ENCODE results near the gene ABCB11. TPM values are rescaled to one million over a fixed set of nuclear protein-coding genes. Genes with fewer than 3 reads are reported as not detected.

The ABCB11 gene
- polyA plus RNA-seq, 1 donor from 2014 or later: not detected

DNA sequence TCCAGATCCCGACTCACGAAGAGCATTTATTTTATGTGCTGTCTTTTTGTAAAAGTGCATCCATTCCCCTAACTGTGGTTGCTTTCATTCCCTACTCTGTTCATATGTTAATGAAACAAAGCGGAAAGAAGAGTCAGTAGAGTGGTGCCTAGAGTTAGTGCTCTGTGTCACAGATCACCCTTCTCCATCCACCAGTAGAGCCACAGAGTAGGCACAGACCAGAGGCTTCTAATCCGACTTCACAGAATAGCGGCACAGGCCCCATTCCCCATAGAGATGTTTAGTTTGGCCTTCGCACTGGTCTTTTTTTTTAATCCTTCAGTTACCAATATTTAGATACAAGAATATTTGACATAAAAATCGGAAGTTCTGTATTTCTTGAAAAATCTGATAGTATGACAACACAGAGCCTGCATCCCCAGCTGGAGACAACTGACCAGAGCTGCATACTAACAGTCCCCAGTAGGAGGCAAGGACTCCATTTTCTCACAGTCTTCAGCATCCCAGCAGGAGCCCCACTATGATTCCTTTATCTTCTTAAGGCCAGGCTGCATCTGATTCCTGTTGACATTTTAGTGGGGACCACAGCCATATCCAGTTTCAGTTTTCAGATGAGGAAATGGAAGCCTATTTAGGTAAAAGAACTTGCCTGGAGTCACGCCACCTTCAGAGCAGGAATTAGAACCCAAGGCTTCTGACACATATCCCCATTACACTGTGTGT lies 123.0 kb downstream of the ABCB11 start (continued):
- TF ChIP-seq, protein P1, sequence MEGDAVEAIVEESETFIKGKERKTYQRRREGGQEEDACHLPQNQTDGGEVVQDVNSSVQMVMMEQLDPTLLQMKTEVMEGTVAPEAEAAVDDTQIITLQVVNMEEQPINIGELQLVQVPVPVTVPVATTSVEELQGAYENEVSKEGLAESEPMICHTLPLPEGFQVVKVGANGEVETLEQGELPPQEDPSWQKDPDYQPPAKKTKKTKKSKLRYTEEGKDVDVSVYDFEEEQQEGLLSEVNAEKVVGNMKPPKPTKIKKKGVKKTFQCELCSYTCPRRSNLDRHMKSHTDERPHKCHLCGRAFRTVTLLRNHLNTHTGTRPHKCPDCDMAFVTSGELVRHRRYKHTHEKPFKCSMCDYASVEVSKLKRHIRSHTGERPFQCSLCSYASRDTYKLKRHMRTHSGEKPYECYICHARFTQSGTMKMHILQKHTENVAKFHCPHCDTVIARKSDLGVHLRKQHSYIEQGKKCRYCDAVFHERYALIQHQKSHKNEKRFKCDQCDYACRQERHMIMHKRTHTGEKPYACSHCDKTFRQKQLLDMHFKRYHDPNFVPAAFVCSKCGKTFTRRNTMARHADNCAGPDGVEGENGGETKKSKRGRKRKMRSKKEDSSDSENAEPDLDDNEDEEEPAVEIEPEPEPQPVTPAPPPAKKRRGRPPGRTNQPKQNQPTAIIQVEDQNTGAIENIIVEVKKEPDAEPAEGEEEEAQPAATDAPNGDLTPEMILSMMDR (IDR thresholded peaks at IDR 0.05; ENCODE audit: poor library complexity, severe bottlenecking): no peak
- TF ChIP-seq RAD21 (conservative IDR thresholded peaks at IDR 0.05) (no peak), MXI1 (conservative IDR thresholded peaks at IDR 0.05; ENCODE audit: poor library complexity, severe bottlenecking) (no peak), POLR2AphosphoS5 (IDR thresholded peaks at IDR 0.05) (no peak)

GRCh38 chr2:168904358-168904757 lies 126.8 kb downstream of the ABCB11 start:
- peaks cover 4% of the 10 kb centered on the region for H3F3A ChIP-seq (ENCODE audit: insufficient read depth, low read length, poor library complexity, severe bottlenecking)
- no peak overlapping the region for H2AFZ ChIP-seq (ENCODE audit: low read depth, low read length)
- H4K20me1 ChIP-seq (ENCODE audit: insufficient read depth): no peaks in the 10 kb centered on the region
- no peak overlapping the region for H3K4me3 ChIP-seq (ENCODE audit: low read length)
- no peaks in the 10 kb centered on the region for H3K36me3 ChIP-seq (ENCODE audit: insufficient read depth, low read length)
- H3K27ac ChIP-seq (ENCODE audit: low read length): no peak overlapping the region
- no peak overlapping the region for H3K9ac ChIP-seq (ENCODE audit: low read length)
- no peaks in the 10 kb centered on the region for H3K79me2 ChIP-seq (replicated peaks; ENCODE audit: insufficient read depth, low read length)
- no peak overlapping the region for H3K4me2 ChIP-seq (ENCODE audit: low read length)
- no peak for TF ChIP-seq TAF1 (IDR thresholded peaks at IDR 0.05; ENCODE audit: low read depth)
- TF ChIP-seq MXI1 (conservative IDR thresholded peaks at IDR 0.05; ENCODE audit: poor library complexity, severe bottlenecking): no peak
- no peak for TF ChIP-seq REST (IDR thresholded peaks at IDR 0.05; ENCODE audit: borderline replicate concordance)
- no peak for TF ChIP-seq EP300 (conservative IDR thresholded peaks at IDR 0.05; ENCODE audit: poor library complexity, severe bottlenecking)
- TF ChIP-seq, protein P1 (IDR thresholded peaks at IDR 0.05; ENCODE audit: poor library complexity, severe bottlenecking): no peak
- no peak for TF ChIP-seq SMC3 (conservative IDR thresholded peaks at IDR 0.05; ENCODE audit: poor library complexity)
- TF ChIP-seq POLR2AphosphoS5 (IDR thresholded peaks at IDR 0.05): no peak
- no peak for TF ChIP-seq RAD21 (conservative IDR thresholded peaks at IDR 0.05)
- no peak for TF ChIP-seq EZH2 (IDR thresholded peaks at IDR 0.05; ENCODE audit: borderline replicate concordance, insufficient read depth, low read length, poor library complexity, severe bottlenecking)
- H3K9me2 ChIP-seq (ENCODE audit: insufficient read depth, low read length): no peaks in the 10 kb centered on the region
- no peaks in the 10 kb centered on the region for H3K9me3 ChIP-seq (ENCODE audit: low read length)
- no peaks in the 10 kb centered on the region for H3K27me3 ChIP-seq (ENCODE audit: insufficient read depth, low read depth, low read length)

All from neural cell (in vitro differentiated cells).